ENCODE data around the gene CTAG1B. TPM values are rescaled to one million over a fixed set of nuclear protein-coding genes. Genes with fewer than 3 reads are reported as not detected.
"Not testable (repeated sequence)": the region's sequence is repeated elsewhere in the genome, so short reads cannot be mapped to it uniquely, and the experiment has no call there.

CTAG1B gene
- total RNA-seq (2021; fragmentation: NEBNext Ultra II Directional; extraction: Animal tissue kit (Norgen Biotek cat#: 25700)) (not detected in 2 replicates), polyA plus RNA-seq (2011; rRNA removed) (not detected in 2 replicates), polyA minus RNA-seq (2011; rRNA and poly(A)+ RNA removed) (not detected in 2 replicates)
- not detected for polyA plus RNA-seq (2011; cell fraction: cytosol; rRNA removed)
- not detected for polyA plus RNA-seq (2011; cell fraction: nucleus; rRNA removed)
- polyA plus RNA-seq (2012, experiment 1 of 2): not detected in 4 replicates
- not detected for polyA plus RNA-seq (2012, experiment 2 of 2)
- polyA plus RNA-seq (2013, experiment 1 of 2): not detected
- polyA plus RNA-seq (2013, experiment 2 of 2): not detected
- polyA minus RNA-seq (2011; cell fraction: cytosol; rRNA and poly(A)+ RNA removed): not detected
- polyA minus RNA-seq (2011; cell fraction: nucleus; rRNA and poly(A)+ RNA removed): not detected
- long read RNA-seq, experiment 1: 0 reads
- long read RNA-seq, experiment 2: 0 reads

- POLR2A ChIA-PET (ENCODE audit: partially characterized antibody); H3K18ac ChIP-seq (ENCODE audit: extremely low read depth, low read length); H3K27me3 ChIP-seq (replicated peaks in 1 of 4; ENCODE audit: control insufficient read depth in 3 of 4, extremely low read depth in 1 of 4, insufficient read depth in 3 of 4, low read length in 3 of 4); H3K4me1 ChIP-seq (replicated peaks in 1 of 4; ENCODE audit: control insufficient read depth in 3 of 4, insufficient read depth in 4 of 4, low read length in 3 of 4); H3K23ac ChIP-seq (ENCODE audit: insufficient read length); DNase-seq (ENCODE audit: low read depth in 1 of 2, low spot score in 2 of 2); H2AK5ac ChIP-seq (ENCODE audit: low read depth, low read length); H3K9ac ChIP-seq (replicated peaks in 1 of 4; ENCODE audit: extremely low read depth in 1 of 4, low read depth in 3 of 4, low read length in 3 of 4); H3K36me3 ChIP-seq (ENCODE audit: control insufficient read depth in 2 of 4, insufficient read depth in 4 of 4, low read length in 3 of 4); H2BK12ac ChIP-seq (ENCODE audit: low read depth, low read length); H2BK20ac ChIP-seq (ENCODE audit: low read length); H2BK5ac ChIP-seq (ENCODE audit: low read depth, low read length); H3K4me3 ChIP-seq (ENCODE audit: extremely low read depth in 1 of 4, insufficient read depth in 2 of 4, low read depth in 3 of 4, low read length in 4 of 4); H4K5ac ChIP-seq (ENCODE audit: insufficient read length, low read depth, low read length); H2BK120ac ChIP-seq (replicated peaks; ENCODE audit: low read depth, low read length); H3K23me2 ChIP-seq (ENCODE audit: low read depth, low read length); H3K27ac ChIP-seq (ENCODE audit: low read depth, low read length); H3K4ac ChIP-seq (replicated peaks; ENCODE audit: insufficient read length, low read depth, low read length); H3K79me2 ChIP-seq (ENCODE audit: control insufficient read depth in 1 of 2, insufficient read depth in 2 of 2, low read length in 2 of 2); CTCF ChIA-PET (ENCODE audit: partially characterized antibody); FAIRE-seq; H3K56ac ChIP-seq (replicated peaks; ENCODE audit: insufficient read length, low read depth, low read length); H4K20me1 ChIP-seq (replicated peaks in 1 of 2; ENCODE audit: control insufficient read depth in 1 of 2, insufficient read depth in 2 of 2, low read length in 2 of 2); H3K79me1 ChIP-seq (ENCODE audit: low read depth, low read length); H2AFZ ChIP-seq (ENCODE audit: low read length); H3K4me2 ChIP-seq (ENCODE audit: insufficient read depth in 1 of 2, low read depth in 2 of 2, low read length in 2 of 2); H3K9me3 ChIP-seq (ENCODE audit: insufficient read depth in 2 of 2, low read depth in 1 of 2, low read length in 1 of 2); H4K91ac ChIP-seq (replicated peaks; ENCODE audit: insufficient read length, low read length); H3K14ac ChIP-seq (ENCODE audit: insufficient read length); H4K8ac ChIP-seq (ENCODE audit: extremely low read depth, insufficient read depth, low read length); H2BK15ac ChIP-seq (ENCODE audit: low read length): not testable (repeated sequence)
- WGBS, 2 experiments (ENCODE audit: extremely low coverage in 1 of 2, insufficient coverage in 1 of 2, insufficient read length in 1 of 2, insufficient replicate concordance in 2 of 2, low coverage in 1 of 2, low lambda C conversion rate in 2 of 2, missing lambda C conversion rate in 1 of 2): no CpG with 5 or more reads among the region's 28 CpGs
These were observed at the start of gene CTAG1B for GRCh38 chrX:154619182-154619581. Gene CTAG1B (minus strand): TSS chrX:154619282. CDS start chrX:154619218, 64 bp downstream.
